GM12878 (cell line): Measurements from ENCODE around the gene SPINDOC. TPM values are rescaled to one million over a fixed set of nuclear protein-coding genes. Genes with fewer than 3 reads are reported as not detected.

Source experiments
- ATAC-seq: fragments of 200-7000 bp; cut with Tn5 transposase; 3 replicates; pipeline ENCODE4 v1.9.1; 2020; ENCODE audit warnings: mild to moderate bottlenecking, moderate library complexity
- BruUV-seq: library from RNA; stranded (reverse); fragments of 400-500 nt; replicated peaks from 2 replicates; lab custom pipeline; 2021; lab: Mats Ljungman, UMichigan
- CTCF ChIA-PET: fragments of 300-600 bp; sonication (Branson Sonifier 250); formaldehyde crosslinking; extraction: SDS; loops from one replicate; lab custom pipeline; 2021; ENCODE audit warnings: inconsistent platforms; lab: Yijun Ruan, JAX
- POLR2A ChIA-PET: fragments of 350-600 bp; formaldehyde crosslinking; extraction: SDS; loops from one replicate; lab custom pipeline; 2021; ENCODE audit warnings: inconsistent platforms; lab: Charles Lee
- RAD21 ChIA-PET: fragments of 300-600 bp; sonication (Branson Sonifier 250); formaldehyde crosslinking; loops from one replicate; lab custom pipeline; 2023; ENCODE audit warnings: antibody characterized with exemption; ENCODE audit not compliant: unreplicated experiment; lab: Charles Lee
- SMC1A ChIA-PET: fragments of 300-600 bp; sonication (Branson Sonifier 250); formaldehyde crosslinking; loops from one replicate; lab custom pipeline; 2023; ENCODE audit not compliant: unreplicated experiment, uncharacterized antibody; lab: Charles Lee
- DNase-seq: peaks from one replicate; pipeline ENCODE4 v3.0.0-alpha.2; 2011; ENCODE audit warnings: low read depth, low spot score
- FAIRE-seq: peaks from 3 replicates; lab custom pipeline; 2011; peaks lifted over from hg19 to GRCh38; lab: Jason Lieb, UNC
- H2AFZ ChIP-seq: 2 replicates; pipeline ENCODE4 v1.6.0; 2011; ENCODE audit warnings: low read depth, low read length, control low read depth; ENCODE audit not compliant: control insufficient read depth
- H3K27ac ChIP-seq: 2 replicates; pipeline ENCODE4 v1.5.1; 2011; ENCODE audit warnings: control low read depth; ENCODE audit not compliant: control insufficient read depth, insufficient read depth
- H3K27me3 ChIP-seq, 2 experiments: replicated peaks in 1 of 2; 2 replicates each; pipeline versions ENCODE4 v1.6.0 to v1.6.1; 2011; ENCODE audit warnings: low read length in 1 of 2; ENCODE audit not compliant: control insufficient read depth in 2 of 2, insufficient read depth in 2 of 2
- H3K36me3 ChIP-seq, 2 experiments: 2 replicates each; pipeline ENCODE4 v1.5.1; 2011; ENCODE audit warnings: low read length in 1 of 2; ENCODE audit not compliant: control insufficient read depth in 2 of 2, insufficient read depth in 2 of 2
- H3K4me1 ChIP-seq: 2 replicates; pipeline ENCODE4 v1.6.1; 2011; ENCODE audit warnings: mild to moderate bottlenecking, low read length, moderate library complexity, mixed read lengths; ENCODE audit not compliant: control insufficient read depth, insufficient read depth
- H3K4me2 ChIP-seq: 2 replicates; pipeline ENCODE4 v1.6.0; 2011; ENCODE audit warnings: control low read depth; ENCODE audit not compliant: control insufficient read depth, insufficient read depth
- H3K4me3 ChIP-seq: fragments of 200-600 bp; sonication (generic); 2 replicates; pipeline ENCODE4 v1.5.1; 2016
- H3K79me2 ChIP-seq: 2 replicates; pipeline ENCODE4 v1.6.0; 2011; ENCODE audit warnings: low read length; ENCODE audit not compliant: control insufficient read depth, insufficient read depth
- H3K9ac ChIP-seq: 2 replicates; pipeline ENCODE4 v1.8.0; 2011; ENCODE audit warnings: low read length, control low read depth, mixed read lengths; ENCODE audit not compliant: control insufficient read depth, insufficient read depth
- H3K9me3 ChIP-seq: replicated peaks from 3 replicates; pipeline ENCODE4 v1.5.1; 2011; ENCODE audit warnings: mild to moderate bottlenecking, low read length; ENCODE audit not compliant: control insufficient read depth, insufficient read depth
- H4K20me1 ChIP-seq: 2 replicates; pipeline ENCODE4 v1.6.0; 2011; ENCODE audit not compliant: control insufficient read depth, insufficient read depth
- ATF3 ChIP-seq: IDR thresholded peaks from 2 replicates; pipeline ENCODE4 v1.6.1; 2011; ENCODE audit warnings: low read depth, mild to moderate bottlenecking, low read length, moderate library complexity, borderline replicate concordance; ENCODE audit errors: extremely low read depth
- E2F8 ChIP-seq: fragments of 450-650 bp; IDR thresholded peaks from 2 replicates; pipeline ENCODE4 v1.6.1; 2018; ENCODE audit warnings: mild to moderate bottlenecking, low read depth, moderate library complexity; ENCODE audit not compliant: partially characterized antibody
- MTA3 ChIP-seq: IDR thresholded peaks from 2 replicates; pipeline ENCODE4 v1.6.1; 2012; ENCODE audit warnings: low read length, inconsistent platforms, borderline replicate concordance
- POLR2AphosphoS5 ChIP-seq: IDR thresholded peaks from 2 replicates; pipeline ENCODE4 v1.6.1; 2011; ENCODE audit warnings: mild to moderate bottlenecking, low read length, inconsistent platforms
- SMAD1 ChIP-seq: fragments of 450-650 bp; IDR thresholded peaks from 2 replicates; pipeline ENCODE4 v1.6.1; 2018; ENCODE audit warnings: mild to moderate bottlenecking, low read depth; ENCODE audit not compliant: partially characterized antibody
- STAT1 ChIP-seq: fragments of 450-650 bp; conservative IDR thresholded peaks from 2 replicates; pipeline ENCODE4 v1.6.1; 2014; ENCODE audit warnings: antibody characterized with exemption, mild to moderate bottlenecking
- ZBTB4 ChIP-seq: fragments of 450-650 bp; formaldehyde crosslinking; IDR thresholded peaks from 2 replicates; pipeline ENCODE4 v1.4.0; 2022; ENCODE audit warnings: mild to moderate bottlenecking, moderate library complexity
- WGBS: methylation state at CpG from one replicate; pipeline ENCODE4 v1.1.6; 2016; ENCODE audit warnings: low lambda C conversion rate; ENCODE audit not compliant: insufficient replicate concordance, insufficient coverage; ENCODE audit errors: missing lambda C conversion rate; 5-methylcytosine and 5-hydroxymethylcytosine counted together
- in situ Hi-C: fragments of 300-500 bp; cut with MboI; formaldehyde crosslinking; loops from 9 replicates; pipeline ENCODE4 v1.14.3; 2018; ENCODE audit warnings: mixed read lengths
- intact Hi-C: fragments of 100-400 bp; cut with micrococcal nuclease; formaldehyde crosslinking; loops from one replicate; pipeline ENCODE4 v1.14.2; 2022; ENCODE audit not compliant: unreplicated experiment
- polyA plus RNA-seq, 11 experiments: library from polyadenylated mRNA; depleted of rRNA in 4 of 11; unstranded in 6 of 11; stranded (reverse) in 5 of 11; fragments of >200 nt; fragmentation: Nextera tagmentation in 4 of 11; fragmentation: Illumina TruSeq in 1 of 11; extraction: Ambion mirVana in 4 of 11; extraction: Trizol in 1 of 11; gene quantifications; 1 replicate in 1 of 11; 2 replicates in 10 of 11; pipeline versions ENCODE4 v1.2.1 to v1.2.3, GENCODE V29; 2011 to 2016; ENCODE audit warnings: inconsistent platforms in 2 of 11, missing spikeins in 2 of 11, low read depth in 1 of 11
- total RNA-seq, 4 experiments: library from RNA; depleted of rRNA in 3 of 4; stranded (reverse); fragments of >200 nt in 3 of 4; fragmentation: Illumina TruSeq in 1 of 4; extraction: Trizol in 1 of 4; gene quantifications; 2 replicates each; pipeline versions ENCODE4 v1.2.1 to v1.2.3, GENCODE V29; 2013 to 2021

The SPINDOC gene
- total and polyA plus RNA-seq, 10 of the 15 experiments (the other 5 are each of a cell fraction or from before 2014, with no cell fraction given) = 0.88 to 38.2 (median 16.9) TPM

- H3K4me1 ChIP-seq = peaks cover 7% of the 10 kb centered on the region; the same call in 1 of the 2 replicates
- no peak overlapping the region for H3K27ac ChIP-seq
- WGBS = 95% methylated on average over 3 of the region's 3 CpGs
- ChIA-PET CTCF (no interaction called here), RAD21 (no interaction called here), POLR2A (interaction anchor here (0.6 kb wide), 1 partner anchor 8 kb away, joined by 3 read pairs; no protein-coding TSS in a partner anchor), SMC1A (no interaction called here)
- DNase-seq = no peak
- no peak for ATAC-seq
- no peak overlapping the region for H3K4me3 ChIP-seq
- BruUV-seq = no TSS peak
- no peak for FAIRE-seq
- intact Hi-C loops = no loop called here
- in situ Hi-C loops = no loop called here
- H3K27me3 ChIP-seq = no peaks in the 10 kb centered on the region
- no peak for TF ChIP-seq E2F8
- no peak for TF ChIP-seq ATF3
- no peak for TF ChIP-seq STAT1
- TF ChIP-seq MTA3 = no peak
- TF ChIP-seq ZBTB4 (CRISPR knock-in tag) = no peak
- TF ChIP-seq SMAD1 = no peak
- no peak for TF ChIP-seq POLR2AphosphoS5
- peak overlapping the region; percentile 61 for H3K4me2 ChIP-seq
- peaks cover 32% of the 10 kb centered on the region for H3K79me2 ChIP-seq
- H4K20me1 ChIP-seq = peaks cover 4% of the 10 kb centered on the region; the same call in 1 of the 2 replicates
- H3K36me3 ChIP-seq = peaks cover 18 to 25% of the 10 kb centered on the region in 2 experiments
- no peak overlapping the region for H2AFZ ChIP-seq
- no peak overlapping the region for H3K9ac ChIP-seq
- no peaks in the 10 kb centered on the region for H3K9me3 ChIP-seq
These were observed 3.5 kb downstream of the SPINDOC start for GRCh38 chr11:63816732-63817131.
